H7 (cell line): ENCODE measurements around the gene STEAP3. TPM values are rescaled to one million over a fixed set of nuclear protein-coding genes. Genes with fewer than 3 reads are reported as not detected.

Source experiments
- DNase-seq: peaks from one replicate; pipeline ENCODE4 v3.0.0; 2012
- H3K27me3 ChIP-seq: 2 replicates; pipeline ENCODE4 v1.6.0; 2011; ENCODE audit warnings: mild to moderate bottlenecking, low read length; ENCODE audit not compliant: control insufficient read depth, insufficient read depth
- H3K36me3 ChIP-seq: replicated peaks from 2 replicates; pipeline ENCODE4 v1.5.1; 2011; ENCODE audit warnings: low read length; ENCODE audit not compliant: control insufficient read depth, insufficient read depth
- H3K4me3 ChIP-seq: 2 replicates; pipeline ENCODE4 v1.5.1; 2011; ENCODE audit warnings: low read depth, mild to moderate bottlenecking, control low read depth, low read length, moderate library complexity; ENCODE audit not compliant: insufficient read depth
- total RNA-seq: library from RNA; depleted of rRNA; stranded (reverse); fragments of >200 nt; shearing (Covaris generic); gene quantifications from 2 replicates; pipeline ENCODE4 v1.2.3, GENCODE V29; 2014

The STEAP3 gene
- total RNA-seq, 1 experiment from 2014 or later, result 16.0 TPM

DNA sequence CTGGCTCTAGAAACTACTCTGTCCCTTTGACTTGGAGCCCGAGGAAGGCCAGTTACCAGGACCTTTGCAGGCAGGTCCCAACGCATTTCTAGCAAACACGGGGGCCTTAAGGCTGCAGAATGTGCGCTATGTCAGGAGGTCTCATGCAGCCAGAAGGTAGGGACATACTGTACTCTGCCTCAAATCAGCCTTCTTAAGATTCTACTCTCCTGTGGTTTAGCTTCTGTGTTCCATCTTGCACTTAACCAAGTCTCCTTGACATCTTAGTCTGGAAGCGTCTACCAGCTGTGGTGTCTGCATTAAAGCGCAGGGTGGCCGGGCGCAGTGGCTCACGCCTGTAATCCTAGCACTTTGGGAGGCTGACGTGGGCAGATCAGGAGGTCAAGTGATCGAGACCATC, 65.5 kb downstream of the STEAP3 start:
- no peaks in the 10 kb centered on the region for H3K36me3 ChIP-seq
- H3K4me3 ChIP-seq, result no peak overlapping the region
- no peaks in the 10 kb centered on the region for H3K27me3 ChIP-seq
- no peak for DNase-seq

DNA sequence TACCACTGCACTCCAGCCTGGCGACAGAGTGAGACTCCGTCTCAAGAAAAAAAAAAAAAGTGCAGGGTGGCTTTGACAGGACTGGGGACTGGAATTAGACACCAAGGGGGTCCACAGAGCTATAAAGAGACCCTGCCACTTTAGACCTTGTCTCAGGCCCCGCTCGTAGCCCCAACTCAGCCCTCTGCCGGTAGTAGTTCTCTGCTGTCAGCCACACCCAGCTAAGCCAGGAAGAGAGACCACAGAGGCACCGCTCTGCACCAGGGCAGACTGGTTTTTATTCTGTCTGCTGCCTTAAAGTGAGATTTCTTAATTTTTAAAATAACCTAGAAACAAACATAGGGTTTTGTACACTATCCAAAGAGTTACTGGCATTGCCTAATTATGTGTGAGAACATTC, 66.0 kb downstream of the STEAP3 start:
- no peaks in the 10 kb centered on the region for H3K36me3 ChIP-seq
- no peaks in the 10 kb centered on the region for H3K27me3 ChIP-seq
- no peak for DNase-seq
- H3K4me3 ChIP-seq, result no peak overlapping the region

DNA sequence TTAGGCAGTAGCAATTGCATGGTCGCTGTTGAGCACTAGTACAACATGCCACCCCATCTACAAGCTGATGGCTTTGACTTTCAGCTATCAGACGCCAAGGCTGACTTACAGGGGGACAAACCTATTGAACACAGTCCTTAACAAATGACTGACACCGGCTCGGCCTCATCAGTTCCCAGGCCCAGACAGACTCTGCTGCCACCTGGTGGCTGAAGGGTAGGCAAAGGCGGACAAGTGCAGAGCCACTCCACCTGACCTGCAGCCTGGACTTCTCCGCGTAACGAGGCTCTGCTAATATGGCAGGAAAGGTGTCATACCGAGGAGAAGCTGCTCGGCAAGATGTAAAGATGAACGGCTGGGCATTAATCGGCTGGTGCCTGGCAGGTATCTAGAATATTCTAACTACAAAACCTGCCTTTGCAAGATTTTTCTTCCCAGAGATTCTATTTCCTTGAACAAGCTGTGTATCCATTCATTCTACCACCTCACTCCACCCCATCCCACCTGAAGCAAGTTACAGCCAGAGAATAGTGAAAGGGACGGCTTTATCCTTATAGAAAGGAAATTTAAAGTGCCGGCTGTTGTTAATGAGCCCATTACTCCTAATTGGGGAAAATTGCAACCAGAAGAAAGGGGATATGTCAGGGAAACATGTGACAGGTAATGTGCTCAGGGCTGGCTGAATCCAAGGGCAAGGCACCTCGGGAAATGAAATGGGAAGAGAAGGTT, 67.4 kb downstream of the STEAP3 start:
- Histone ChIP-seq H3K27me3 (no peaks in the 10 kb centered on the region), H3K4me3 (no peak overlapping the region), H3K36me3 (no peaks in the 10 kb centered on the region)
- DNase-seq, result peak; percentile 86

DNA sequence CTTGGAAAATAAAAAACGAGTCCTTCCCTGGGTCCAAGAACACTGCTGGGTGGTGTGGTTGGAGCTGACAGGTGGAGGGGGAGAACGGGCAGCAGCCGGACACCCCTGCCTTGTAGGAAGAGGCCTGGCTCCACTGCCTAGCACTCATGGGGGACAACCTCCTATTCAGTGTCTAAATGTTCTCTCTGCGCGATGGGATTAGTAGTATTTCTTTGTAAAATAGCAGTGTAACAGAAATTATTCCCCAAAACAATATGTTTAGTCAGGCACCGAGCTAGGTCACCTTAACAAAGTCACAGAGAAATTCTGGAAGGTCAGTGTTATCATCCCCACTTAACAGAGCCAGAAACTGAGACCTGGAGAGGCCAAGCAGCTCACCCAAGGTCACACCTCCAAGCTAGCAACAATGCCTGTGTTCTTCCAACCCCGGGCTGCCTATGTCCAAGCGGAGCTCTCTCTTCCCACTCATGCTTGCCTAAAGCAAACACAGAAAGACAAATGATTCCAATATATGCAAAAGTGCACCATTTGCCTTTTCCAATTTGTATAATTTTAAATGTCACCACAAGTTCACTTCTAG, 68.0 kb downstream of the STEAP3 start:
- Histone ChIP-seq H3K36me3 (no peaks in the 10 kb centered on the region), H3K27me3 (no peaks in the 10 kb centered on the region), H3K4me3 (no peak overlapping the region)
- DNase-seq, result no peak

DNA sequence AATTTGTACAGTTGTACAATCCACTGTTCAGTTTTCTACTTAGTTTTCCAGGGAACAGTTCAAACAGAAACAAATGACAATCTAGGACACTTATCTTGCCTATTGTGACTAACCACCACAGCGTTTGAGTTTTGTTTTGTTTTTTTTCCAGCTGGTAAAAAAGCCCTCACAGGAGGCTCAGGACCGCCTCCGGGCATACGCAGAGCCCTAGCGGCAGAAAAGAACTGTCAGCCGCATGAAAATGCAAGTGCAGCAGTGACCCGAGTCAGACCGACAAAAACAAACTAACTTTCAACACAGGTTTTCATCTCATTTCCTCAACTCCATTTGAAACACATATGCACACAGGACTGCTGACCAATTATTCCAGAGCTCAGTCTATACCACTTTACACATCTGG, 68.6 kb downstream of the STEAP3 start:
- no peaks in the 10 kb centered on the region for H3K36me3 ChIP-seq
- no peak for DNase-seq
- no peak overlapping the region for H3K4me3 ChIP-seq
- no peaks in the 10 kb centered on the region for H3K27me3 ChIP-seq

DNA sequence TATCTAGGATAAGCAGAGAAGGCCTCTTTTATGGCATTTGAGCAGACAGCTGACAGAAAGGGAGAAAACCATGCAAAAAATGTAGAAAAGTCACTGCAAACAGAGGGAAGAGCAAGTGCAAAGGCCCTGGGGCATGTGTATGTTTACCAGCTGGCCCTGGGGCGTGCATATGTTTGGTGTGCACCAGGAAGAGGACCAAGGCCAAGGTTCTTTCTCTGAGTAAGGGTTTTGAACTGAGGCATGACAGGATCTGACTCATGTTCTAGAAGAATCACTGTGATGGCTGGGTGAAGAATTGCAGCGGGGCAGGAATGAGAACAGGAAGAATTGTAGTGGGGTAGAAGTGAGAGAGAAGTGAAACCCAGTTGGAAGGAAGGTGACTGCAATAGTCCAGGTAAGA, 69.6 kb downstream of the STEAP3 start:
- H3K36me3 ChIP-seq, result no peaks in the 10 kb centered on the region
- no peak for DNase-seq
- no peak overlapping the region for H3K4me3 ChIP-seq
- no peaks in the 10 kb centered on the region for H3K27me3 ChIP-seq

DNA sequence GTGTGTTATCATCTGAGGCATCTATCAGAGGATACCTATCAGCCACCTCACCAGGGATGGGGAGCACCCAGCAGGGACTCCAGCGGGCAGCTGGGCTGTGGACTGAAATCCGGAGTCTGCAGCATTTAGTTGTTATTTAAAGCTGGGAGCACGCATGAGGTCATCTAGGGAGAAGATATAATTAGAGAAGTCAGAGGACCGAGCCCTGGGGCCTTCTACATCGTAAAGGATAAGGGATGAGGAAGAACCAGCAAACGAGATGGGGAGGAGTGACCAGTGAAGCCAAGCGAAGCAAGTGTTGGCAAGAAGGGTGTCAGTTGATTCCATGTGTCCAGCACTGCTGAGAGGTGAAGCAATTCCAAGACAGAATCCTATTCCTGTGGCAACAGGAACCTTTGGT, 70.3 kb downstream of the STEAP3 start:
- Histone ChIP-seq H3K36me3 (no peaks in the 10 kb centered on the region), H3K4me3 (no peak overlapping the region), H3K27me3 (no peaks in the 10 kb centered on the region)
- DNase-seq, result no peak

DNA sequence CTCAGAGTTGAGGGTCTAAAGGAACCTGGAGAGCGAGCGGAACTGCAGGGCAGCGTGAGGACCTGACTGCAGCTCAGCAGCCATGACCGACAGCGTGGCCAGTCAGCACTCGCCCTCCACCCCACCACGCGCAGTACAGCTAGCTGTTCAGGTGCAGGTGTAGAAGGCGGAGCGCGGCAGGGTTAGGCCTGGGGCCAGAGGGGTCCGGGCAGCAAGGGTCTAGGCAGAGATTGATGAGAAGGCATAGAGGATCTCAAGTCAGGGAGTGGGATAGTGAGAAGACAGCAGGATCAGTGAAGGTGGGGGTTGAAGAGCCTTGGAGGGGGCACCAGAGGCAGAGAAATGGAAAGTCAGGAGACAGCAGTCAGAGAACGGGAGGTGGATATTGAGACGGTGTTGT, 71.0 kb downstream of the STEAP3 start:
- Histone ChIP-seq H3K36me3 (no peaks in the 10 kb centered on the region), H3K4me3 (no peak overlapping the region), H3K27me3 (no peaks in the 10 kb centered on the region)
- DNase-seq, result no peak

DNA sequence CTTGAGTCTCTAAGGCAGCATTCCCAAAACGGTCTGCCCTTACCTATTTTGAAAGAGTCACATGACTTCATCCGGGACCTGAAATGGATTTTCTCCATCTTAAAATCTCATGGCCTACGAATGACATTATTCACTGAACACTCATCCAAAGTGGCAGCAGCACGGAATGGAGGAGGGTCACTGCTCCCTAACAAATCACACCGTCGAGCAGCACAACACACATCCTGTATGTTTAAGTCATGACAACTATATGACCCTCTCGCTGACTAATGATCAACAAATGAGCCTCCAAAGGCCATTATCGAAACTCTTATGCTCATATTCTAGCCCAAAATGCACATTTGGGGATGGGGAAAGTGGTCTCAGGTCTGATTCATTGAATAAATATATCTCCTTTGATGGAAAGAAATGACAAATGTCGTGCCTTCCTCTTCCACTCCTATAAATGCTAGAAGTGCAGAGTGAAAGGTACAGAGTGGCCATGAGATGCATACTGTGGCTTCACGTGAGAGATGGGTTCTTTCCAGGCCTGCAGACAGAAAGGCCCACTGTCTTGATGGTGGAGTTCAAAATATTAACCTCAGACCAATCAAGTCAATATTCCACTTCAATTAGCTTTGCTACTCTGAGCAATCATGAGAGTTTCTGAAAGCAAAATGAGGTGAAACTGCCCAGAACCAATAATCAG, 72.2 kb downstream of the STEAP3 start:
- H3K36me3 ChIP-seq, result no peaks in the 10 kb centered on the region
- no peaks in the 10 kb centered on the region for H3K27me3 ChIP-seq
- no peak overlapping the region for H3K4me3 ChIP-seq
- no peak for DNase-seq

DNA sequence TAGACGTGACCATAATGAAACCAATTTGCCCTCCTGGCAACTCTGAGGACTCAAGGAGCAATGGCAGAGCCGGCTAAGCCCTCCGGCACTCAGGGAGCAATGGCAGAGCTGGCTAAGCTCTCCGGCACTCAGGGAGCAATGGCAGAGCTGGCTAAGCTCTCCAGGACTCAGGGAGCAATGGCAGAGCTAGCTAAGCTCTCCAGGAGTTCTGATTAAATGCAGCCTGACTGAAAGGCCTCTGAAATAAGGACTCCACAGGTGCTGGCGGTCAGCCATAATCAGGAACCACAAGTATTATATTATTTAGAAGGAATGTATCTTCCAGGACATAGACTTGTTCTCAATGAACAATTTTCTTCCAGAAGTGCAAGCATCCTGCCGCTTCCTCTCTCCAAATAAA, 77.8 kb downstream of the STEAP3 start:
- Histone ChIP-seq H3K36me3 (no peaks in the 10 kb centered on the region), H3K4me3 (no peak overlapping the region), H3K27me3 (no peaks in the 10 kb centered on the region)
- no peak for DNase-seq

DNA sequence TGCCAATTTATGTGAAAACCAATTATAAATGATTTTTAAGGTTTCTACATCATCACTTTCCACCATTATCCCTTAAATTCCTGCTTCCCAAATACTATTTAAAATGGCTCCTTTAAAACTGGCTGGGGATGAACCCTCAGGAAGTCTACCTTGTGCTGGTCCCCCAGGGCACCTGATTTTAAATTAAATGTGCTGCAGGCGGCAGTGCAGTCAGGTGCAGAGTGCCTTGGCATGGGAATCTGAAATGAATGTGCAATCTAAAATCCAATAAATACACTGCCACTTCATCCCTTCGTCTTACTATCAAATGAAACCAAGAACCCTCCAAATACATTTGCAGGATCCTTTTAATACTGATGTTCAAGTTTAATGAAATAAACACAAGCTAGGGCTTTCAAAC, 81.2 kb downstream of the STEAP3 start:
- H3K36me3 ChIP-seq, result no peaks in the 10 kb centered on the region

DNA sequence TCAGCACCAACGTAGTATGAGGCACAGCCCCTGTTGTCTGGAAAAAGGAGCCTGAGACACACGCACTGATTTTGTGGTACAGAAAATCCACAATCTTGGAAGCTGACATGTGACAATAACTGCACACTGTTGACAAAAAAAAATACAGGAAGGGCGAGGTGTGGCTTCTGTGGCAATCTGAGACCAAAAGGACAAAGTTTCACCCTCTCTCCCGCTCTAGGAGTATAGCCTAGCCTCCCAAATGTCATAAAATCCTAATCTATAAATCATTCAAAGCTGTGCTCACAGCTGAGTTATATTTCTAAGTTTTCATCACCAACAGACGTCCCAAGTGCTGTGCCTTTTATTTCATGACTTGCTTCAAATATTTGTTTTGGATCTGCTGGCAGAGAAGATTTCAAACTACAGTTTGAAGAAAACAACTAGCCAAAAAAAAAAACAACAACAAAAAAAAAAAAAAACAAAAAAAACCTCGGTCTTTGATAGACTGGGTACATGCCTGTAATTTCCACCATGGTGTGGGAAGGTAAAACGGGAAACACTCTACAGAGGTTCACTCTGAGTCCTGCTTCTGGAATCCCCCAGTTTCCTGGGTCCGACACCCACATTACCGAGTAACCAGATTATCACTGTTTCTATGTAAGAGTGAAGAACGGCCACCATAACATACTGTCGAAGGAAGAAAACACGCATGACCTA, 82.0 kb downstream of the STEAP3 start:
- no peak for DNase-seq
- no peaks in the 10 kb centered on the region for H3K27me3 ChIP-seq
- H3K36me3 ChIP-seq, result no peaks in the 10 kb centered on the region
- H3K4me3 ChIP-seq, result no peak overlapping the region

More for the DNA sequence above, 81.2 kb downstream of the STEAP3 start:
- Histone ChIP-seq H3K27me3 (no peaks in the 10 kb centered on the region), H3K4me3 (no peak overlapping the region)
- no peak for DNase-seq

DNA sequence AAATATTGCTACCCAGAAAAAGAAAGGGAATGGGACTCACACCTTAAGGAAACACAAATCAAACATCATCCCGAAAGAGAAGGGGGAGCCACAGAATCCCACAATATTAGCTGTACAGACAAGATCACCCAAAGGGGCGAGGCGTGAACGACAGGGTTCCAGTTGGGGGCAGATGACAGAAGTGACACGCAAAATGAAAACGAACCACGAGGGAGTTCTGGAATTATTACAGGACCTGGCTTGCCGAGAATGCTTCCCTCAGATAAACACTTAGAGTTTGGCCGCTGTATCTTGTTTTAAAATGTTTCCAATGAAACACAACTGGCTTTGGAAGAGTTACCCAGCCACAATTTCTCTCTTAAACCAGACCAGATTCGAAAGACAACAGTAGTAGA, 82.6 kb downstream of the STEAP3 start:
- H3K36me3 ChIP-seq, result no peaks in the 10 kb centered on the region
- DNase-seq, result no peak

DNA sequence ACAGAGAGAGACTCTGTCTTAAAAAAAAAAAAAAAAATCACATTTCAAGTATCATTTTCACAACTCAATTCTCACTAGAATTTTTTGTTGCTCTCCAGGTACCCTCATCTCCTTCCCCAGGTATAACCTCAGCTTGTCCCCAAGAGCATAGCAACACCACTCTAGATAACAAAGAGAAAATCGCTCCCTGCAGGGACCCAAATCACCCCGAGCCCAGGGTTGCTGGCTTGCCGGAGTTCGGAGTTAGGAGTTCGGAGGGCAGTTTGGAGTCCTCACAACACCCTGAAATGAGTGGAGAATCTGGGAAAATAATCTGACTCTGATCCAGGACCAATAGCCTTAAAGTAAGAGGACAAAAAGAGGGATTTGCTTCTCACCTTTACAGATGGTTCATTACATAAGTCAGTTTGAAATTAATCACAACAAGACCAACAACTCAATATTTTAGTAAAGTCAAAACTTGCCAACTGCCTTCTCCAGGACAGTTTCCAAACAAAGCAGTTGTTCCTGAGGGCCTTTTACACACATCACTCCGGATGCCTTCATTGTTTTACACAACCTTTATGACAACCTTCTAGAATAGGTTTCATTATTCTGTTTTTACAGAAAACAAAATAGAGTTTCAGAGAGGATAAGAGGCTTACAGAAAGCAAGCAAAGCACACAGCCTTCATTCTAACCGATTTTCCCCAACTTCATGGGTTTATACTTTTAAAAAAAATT, 83.9 kb downstream of the STEAP3 start:
- no peaks in the 10 kb centered on the region for H3K36me3 ChIP-seq
- no peak for DNase-seq
- H3K4me3 ChIP-seq, result no peak overlapping the region
- H3K27me3 ChIP-seq, result no peaks in the 10 kb centered on the region

More for the DNA sequence above, 82.6 kb downstream of the STEAP3 start:
- no peaks in the 10 kb centered on the region for H3K27me3 ChIP-seq
- H3K4me3 ChIP-seq, result no peak overlapping the region
